Endothelial cell of umbilical vein (primary cell): ENCODE results near the gene CACNA1C. TPM values are rescaled to one million over a fixed set of nuclear protein-coding genes. Genes with fewer than 3 reads are reported as not detected.

Experiments
- BruUV-seq: library from RNA; stranded (reverse); fragments of 400-500 nt; replicated peaks from 2 replicates; lab custom pipeline; 2021; lab: Mats Ljungman, UMichigan
- CTCF ChIA-PET: fragments of 300-600, 350-600 bp; sonication (Branson Sonifier 250); formaldehyde crosslinking; loops from one replicate; lab custom pipeline; 2021; ENCODE audit warnings: antibody characterized with exemption, inconsistent platforms; lab: Charles Lee
- POLR2A ChIA-PET: fragments of 300-600, 350-600 bp; sonication (Branson Sonifier 250); formaldehyde crosslinking; loops from one replicate; lab custom pipeline; 2021; ENCODE audit warnings: antibody characterized with exemption, inconsistent platforms; lab: Charles Lee
- DNase-seq: peaks from one replicate; pipeline ENCODE4 v3.0.0-alpha.2; 2011; ENCODE audit warnings: low read depth, low spot score
- FAIRE-seq: peaks from 2 replicates; lab custom pipeline; 2011; peaks lifted over from hg19 to GRCh38; lab: Jason Lieb, UNC
- H2AFZ ChIP-seq: 2 replicates; pipeline ENCODE4 v1.6.0; 2012; ENCODE audit warnings: low read depth, low read length, control low read depth, inconsistent platforms
- H3K27ac ChIP-seq: 2 replicates; pipeline ENCODE4 v1.5.1; 2011; ENCODE audit warnings: low read depth, mild to moderate bottlenecking, control low read depth, low read length, moderate library complexity; ENCODE audit not compliant: insufficient read depth
- H3K27me3 ChIP-seq, 2 experiments: 2 replicates each; pipeline versions ENCODE4 v1.6.0 to v1.6.1; 2011; ENCODE audit warnings: low read length in 2 of 2, mixed read lengths in 1 of 2; ENCODE audit not compliant: control insufficient read depth in 2 of 2, insufficient read depth in 2 of 2
- H3K36me3 ChIP-seq, 2 experiments: 2 replicates in 1 of 2; 3 replicates in 1 of 2; pipeline ENCODE4 v1.5.1; 2011; ENCODE audit warnings: low read length in 2 of 2, mild to moderate bottlenecking in 1 of 2, moderate library complexity in 1 of 2; ENCODE audit not compliant: control insufficient read depth in 2 of 2, insufficient read depth in 2 of 2; ENCODE audit errors: extremely low read depth in 1 of 2
- H3K4me1 ChIP-seq: 3 replicates; pipeline ENCODE4 v1.5.1; 2011; ENCODE audit warnings: mild to moderate bottlenecking, low read length; ENCODE audit not compliant: control insufficient read depth, insufficient read depth; ENCODE audit errors: extremely low read depth
- H3K4me2 ChIP-seq: 2 replicates; pipeline ENCODE4 v1.6.1; 2011; ENCODE audit warnings: low read length, control low read depth, mixed read lengths; ENCODE audit not compliant: insufficient read depth
- H3K4me3 ChIP-seq, 3 experiments: fragments of 200-600 bp in 1 of 3; sonication (generic), shearing (Covaris generic) in 1 of 3; replicated peaks in 1 of 3; 2 replicates each; pipeline ENCODE4 v1.5.1; 2011 to 2016; ENCODE audit warnings: control low read depth in 3 of 3, low read length in 3 of 3, mild to moderate bottlenecking in 2 of 3, inconsistent platforms in 1 of 3, low read depth in 1 of 3, moderate library complexity in 1 of 3; ENCODE audit not compliant: insufficient read depth in 1 of 3
- H3K79me2 ChIP-seq: 2 replicates; pipeline ENCODE4 v1.6.0; 2012; ENCODE audit warnings: low read length, inconsistent platforms; ENCODE audit not compliant: control insufficient read depth, insufficient read depth
- H3K9ac ChIP-seq: replicated peaks from 2 replicates; pipeline ENCODE3; 2011; ENCODE audit warnings: low read length, control low read depth; ENCODE audit not compliant: insufficient read depth; ENCODE audit errors: extremely low read depth
- H3K9me1 ChIP-seq: replicated peaks from 3 replicates; pipeline ENCODE4 v1.6.0; 2011; ENCODE audit warnings: mild to moderate bottlenecking, low read length; ENCODE audit not compliant: control insufficient read depth, insufficient read depth; ENCODE audit errors: extremely low read depth
- H3K9me3 ChIP-seq: replicated peaks from 2 replicates; pipeline ENCODE4 v1.5.1; 2012; ENCODE audit warnings: low read length, inconsistent platforms; ENCODE audit not compliant: control insufficient read depth, insufficient read depth
- H4K20me1 ChIP-seq: replicated peaks from 2 replicates; pipeline ENCODE3; 2011; ENCODE audit warnings: mild to moderate bottlenecking, low read length; ENCODE audit not compliant: control insufficient read depth, insufficient read depth; ENCODE audit errors: extremely low read depth
- EZH2 ChIP-seq: IDR thresholded peaks from 2 replicates; pipeline ENCODE4 v1.6.1; 2012; ENCODE audit warnings: borderline replicate concordance, low read depth, mild to moderate bottlenecking, moderate library complexity, low read length, inconsistent platforms; ENCODE audit not compliant: severe bottlenecking
- FOS ChIP-seq: IDR thresholded peaks from 2 replicates; pipeline ENCODE4 v1.6.1; 2011; ENCODE audit warnings: mild to moderate bottlenecking, low read length, moderate library complexity, borderline replicate concordance; ENCODE audit not compliant: insufficient read depth
- GATA2 ChIP-seq: IDR thresholded peaks from 2 replicates; pipeline ENCODE4 v1.7.0; 2011; ENCODE audit warnings: low read depth, mild to moderate bottlenecking, moderate library complexity, mixed read lengths, low read length; ENCODE audit not compliant: insufficient read length, insufficient read depth
- JUN ChIP-seq: IDR thresholded peaks from 2 replicates; pipeline ENCODE4 v1.6.1; 2011; ENCODE audit warnings: borderline replicate concordance, low read depth; ENCODE audit not compliant: insufficient read length, insufficient read depth
- MYC ChIP-seq: IDR thresholded peaks from one replicate; pipeline ENCODE4 v1.6.1; 2011; ENCODE audit warnings: mild to moderate bottlenecking, low read depth, low read length
- POLR2A ChIP-seq: IDR thresholded peaks from 2 replicates; pipeline ENCODE4 v1.6.1; 2012; ENCODE audit warnings: low read depth, mild to moderate bottlenecking, control low read depth, low read length
- POLR2AphosphoS5 ChIP-seq: IDR thresholded peaks from 2 replicates; pipeline ENCODE4 v1.6.1; 2012; ENCODE audit warnings: low read depth, mild to moderate bottlenecking, control low read depth, low read length, moderate library complexity; ENCODE audit not compliant: insufficient read depth
- dilution Hi-C: fragments of 300-500 bp; cut with MboI; formaldehyde crosslinking; loops from one replicate; pipeline ENCODE4 v1.15.0; 2019; ENCODE audit warnings: low sequenced_read_pairs; ENCODE audit not compliant: extremely low pct_ligation_motif_present
- intact Hi-C: fragments of 100-400 bp; cut with micrococcal nuclease; formaldehyde crosslinking; loops from one replicate; pipeline ENCODE4 v1.10.0; 2022
- polyA plus RNA-seq, 4 experiments: library from polyadenylated mRNA; depleted of rRNA in 3 of 4; stranded (reverse) in 3 of 4; unstranded in 1 of 4; fragments of >200 nt; gene quantifications; 2 replicates each; pipeline versions ENCODE4 v1.2.1 to v1.2.3, GENCODE V29; 2011 to 2012; ENCODE audit warnings: missing spikeins in 1 of 4
- total RNA-seq: library from RNA; stranded (reverse); gene quantifications from 2 replicates; pipeline ENCODE4 v1.2.3, GENCODE V29; 2021
- TF ChIP-seq, protein P1 (sequence below), 2 donors: IDR thresholded peaks; 1 replicate in 1 of 2; 2 replicates in 1 of 2; pipeline ENCODE4 v1.5.1; 2011; ENCODE audit warnings: low read length in 2 of 2, mild to moderate bottlenecking in 2 of 2, moderate library complexity in 2 of 2, control low read depth in 1 of 2, inconsistent platforms in 1 of 2, low read depth in 1 of 2; ENCODE audit not compliant: insufficient read depth in 1 of 2; ENCODE audit errors: extremely low read depth in 1 of 2
- TF ChIP-seq, protein P2 (sequence below): IDR thresholded peaks from 2 replicates; pipeline ENCODE4 v1.6.1; 2011; ENCODE audit not compliant: insufficient read depth, insufficient read length

CACNA1C gene
- total and polyA plus RNA-seq, 2 donors (not counting 3 experiments of a cell fraction or from before 2014, with no cell fraction given), result not detected

DNA sequence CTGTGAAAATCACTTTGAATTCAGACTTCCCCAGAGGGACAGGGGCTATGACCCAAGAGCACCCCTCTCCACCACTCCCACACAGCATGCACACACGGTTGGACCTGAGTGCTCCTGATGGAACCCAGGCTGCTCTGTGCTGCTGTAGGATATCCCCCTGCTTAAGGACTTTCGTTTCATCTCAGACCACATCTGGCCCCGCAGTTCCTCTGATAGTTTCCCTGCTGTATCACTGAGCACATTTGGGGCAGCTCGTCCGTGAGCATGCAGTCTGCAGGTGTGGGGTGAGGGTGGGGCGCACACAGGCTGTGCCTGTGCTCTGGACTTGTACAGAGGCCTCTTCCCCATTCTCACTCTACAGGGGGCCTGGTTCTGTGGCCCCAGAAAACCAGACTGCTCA lies 396.8 kb downstream of the CACNA1C start:
- no peak overlapping the region for H3K4me3 ChIP-seq
- no peaks in the 10 kb centered on the region for H4K20me1 ChIP-seq
- FAIRE-seq (no peak), DNase-seq (no peak)
- H2AFZ ChIP-seq, result no peak overlapping the region
- CTCF ChIA-PET, result no interaction called here
- no peak for TF ChIP-seq POLR2AphosphoS5
- no peak for TF ChIP-seq MYC
- no peak for TF ChIP-seq GATA2
- no peak for TF ChIP-seq EZH2
- TF ChIP-seq FOS, result no peak
- TF ChIP-seq, protein P1, sequence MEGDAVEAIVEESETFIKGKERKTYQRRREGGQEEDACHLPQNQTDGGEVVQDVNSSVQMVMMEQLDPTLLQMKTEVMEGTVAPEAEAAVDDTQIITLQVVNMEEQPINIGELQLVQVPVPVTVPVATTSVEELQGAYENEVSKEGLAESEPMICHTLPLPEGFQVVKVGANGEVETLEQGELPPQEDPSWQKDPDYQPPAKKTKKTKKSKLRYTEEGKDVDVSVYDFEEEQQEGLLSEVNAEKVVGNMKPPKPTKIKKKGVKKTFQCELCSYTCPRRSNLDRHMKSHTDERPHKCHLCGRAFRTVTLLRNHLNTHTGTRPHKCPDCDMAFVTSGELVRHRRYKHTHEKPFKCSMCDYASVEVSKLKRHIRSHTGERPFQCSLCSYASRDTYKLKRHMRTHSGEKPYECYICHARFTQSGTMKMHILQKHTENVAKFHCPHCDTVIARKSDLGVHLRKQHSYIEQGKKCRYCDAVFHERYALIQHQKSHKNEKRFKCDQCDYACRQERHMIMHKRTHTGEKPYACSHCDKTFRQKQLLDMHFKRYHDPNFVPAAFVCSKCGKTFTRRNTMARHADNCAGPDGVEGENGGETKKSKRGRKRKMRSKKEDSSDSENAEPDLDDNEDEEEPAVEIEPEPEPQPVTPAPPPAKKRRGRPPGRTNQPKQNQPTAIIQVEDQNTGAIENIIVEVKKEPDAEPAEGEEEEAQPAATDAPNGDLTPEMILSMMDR (IDR thresholded peaks at IDR 0.05; ENCODE audit: extremely low read depth in 1 of 2, insufficient read depth in 1 of 2, low read depth in 1 of 2, low read length in 2 of 2), result no peak
- no peak for TF ChIP-seq JUN
- TF ChIP-seq, protein P2, sequence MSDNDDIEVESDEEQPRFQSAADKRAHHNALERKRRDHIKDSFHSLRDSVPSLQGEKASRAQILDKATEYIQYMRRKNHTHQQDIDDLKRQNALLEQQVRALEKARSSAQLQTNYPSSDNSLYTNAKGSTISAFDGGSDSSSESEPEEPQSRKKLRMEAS, result no peak
- TF ChIP-seq POLR2A, result no peak
- no peaks in the 10 kb centered on the region for H3K36me3 ChIP-seq
- no peaks in the 10 kb centered on the region for H3K9me1 ChIP-seq
- no peak overlapping the region for H3K27ac ChIP-seq
- H3K9me3 ChIP-seq, result no peaks in the 10 kb centered on the region
- no TSS peak for BruUV-seq
- POLR2A ChIA-PET, result no interaction called here
- H3K9ac ChIP-seq, result no peak overlapping the region
- no peak overlapping the region for H3K4me2 ChIP-seq
- no peaks in the 10 kb centered on the region for H3K27me3 ChIP-seq
- dilution Hi-C loops, result no loop called here
- no peaks in the 10 kb centered on the region for H3K4me1 ChIP-seq
- no peaks in the 10 kb centered on the region for H3K79me2 ChIP-seq
- intact Hi-C loops, result no loop called here
